Hindlimb muscle (tissue), 1 donor: ENCODE results near the gene PSMD1. TPM values are rescaled to one million over a fixed set of nuclear protein-coding genes. Genes with fewer than 3 reads are reported as not detected.

Source experiments
- DNase-seq: peaks from one replicate; pipeline ENCODE4 v3.0.0-alpha.2; 2013
- polyA plus RNA-seq: library from polyadenylated mRNA; unstranded; fragments of 120-200 nt; gene quantifications from one replicate; pipeline ENCODE4 v1.2.1, GENCODE V29; 2013; ENCODE audit not compliant: insufficient read length

PSMD1 gene
- polyA plus RNA-seq, 1 donor = 69.0 TPM

- DNase-seq = peak; percentile 67
Observed at GRCh38 chr2:231211486-231211885, 154.8 kb downstream of the PSMD1 start.

- no peak for DNase-seq
Observed at GRCh38 chr2:231212329-231212845, 155.7 kb downstream of the PSMD1 start.

GRCh38 chr2:231213931-231214642, 157.4 kb downstream of the PSMD1 start:
- DNase-seq = no peak

- no peak for DNase-seq
Observed at GRCh38 chr2:231218366-231218765, 161.7 kb downstream of the PSMD1 start.

- DNase-seq = no peak
Observed at GRCh38 chr2:231219289-231219688, 162.6 kb downstream of the PSMD1 start.

GRCh38 chr2:231221761-231222160, 165.1 kb downstream of the PSMD1 start:
- no peak for DNase-seq

Other genes with a start within 250 kb of the PSMD1 start
- gene ITM2C, start 191.9 kb upstream of the PSMD1 start, polyA plus RNA-seq = 138 TPM
- not detected for gene GPR55, start 131.6 kb upstream of the PSMD1 start, polyA plus RNA-seq
- not detected for gene SPATA3, start 60.7 kb upstream of the PSMD1 start, polyA plus RNA-seq
- gene C2orf72, start 19.3 kb upstream of the PSMD1 start, polyA plus RNA-seq = 0.31 TPM
- gene HTR2B, start 68.2 kb downstream of the PSMD1 start, polyA plus RNA-seq = 0.35 TPM
- 6.3 TPM for gene ARMC9, start 141.8 kb downstream of the PSMD1 start, polyA plus RNA-seq